GM10248 (cell line): Measurements from ENCODE around the gene TMEM176B.
A peak's percentile ranks its signal among the peaks of the same experiment; 100 is the strongest.

Experiments used
- CTCF ChIA-PET: fragments of 300-600 bp; sonication (Branson Sonifier 250); formaldehyde crosslinking; extraction: SDS; loops from one replicate; lab custom pipeline; 2021; ENCODE audit warnings: antibody characterized with exemption; lab: Yijun Ruan, JAX
- POLR2A ChIA-PET: fragments of 350-650 bp; sonication (Branson Sonifier 250); formaldehyde crosslinking; extraction: SDS; loops from one replicate; lab custom pipeline; 2020; ENCODE audit warnings: antibody characterized with exemption; lab: Yijun Ruan, JAX
- DNase-seq: peaks from one replicate; pipeline ENCODE4 v3.0.0; 2012; ENCODE audit errors: extremely low spot score
- TF ChIP-seq, protein P1 (sequence below): IDR thresholded peaks from 2 replicates; pipeline ENCODE4 v1.5.1; 2012; ENCODE audit warnings: mild to moderate bottlenecking, low read depth; ENCODE audit errors: extremely low read depth, missing control alignments, control extremely low read depth

The TMEM176B gene

DNA sequence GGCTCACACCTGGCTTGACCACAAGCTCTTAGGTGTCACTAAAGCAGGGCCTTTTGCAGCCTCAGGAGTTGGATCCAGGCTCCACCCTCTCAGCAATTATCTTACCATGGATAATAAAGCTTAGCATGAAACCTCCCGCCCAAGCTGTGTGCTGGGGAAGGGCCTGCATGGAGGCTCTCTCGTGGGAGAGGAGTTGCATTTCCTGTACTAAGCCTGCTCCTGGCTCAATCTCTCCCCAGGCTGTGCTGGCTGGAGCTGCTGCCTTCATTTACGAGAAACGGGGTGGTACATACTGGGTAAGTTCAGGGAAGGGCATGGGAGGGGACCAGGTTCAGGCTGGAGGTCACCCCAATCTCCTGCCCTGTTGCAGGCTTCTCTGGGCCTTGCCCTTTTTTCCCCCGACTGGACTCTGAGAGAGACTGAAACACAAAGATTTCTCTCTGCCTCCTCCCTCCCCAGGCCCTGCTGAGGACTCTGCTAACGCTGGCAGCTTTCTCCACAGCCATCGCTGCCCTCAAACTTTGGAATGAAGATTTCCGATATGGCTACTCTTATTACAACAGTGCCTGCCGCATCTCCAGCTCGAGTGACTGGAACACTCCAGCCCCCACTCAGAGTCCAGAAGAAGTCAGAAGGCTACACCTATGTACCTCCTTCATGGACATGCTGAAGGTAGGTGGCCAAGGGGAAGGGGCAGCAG, 3.1 kb upstream of the TMEM176B start:
- TF ChIP-seq, protein P1, sequence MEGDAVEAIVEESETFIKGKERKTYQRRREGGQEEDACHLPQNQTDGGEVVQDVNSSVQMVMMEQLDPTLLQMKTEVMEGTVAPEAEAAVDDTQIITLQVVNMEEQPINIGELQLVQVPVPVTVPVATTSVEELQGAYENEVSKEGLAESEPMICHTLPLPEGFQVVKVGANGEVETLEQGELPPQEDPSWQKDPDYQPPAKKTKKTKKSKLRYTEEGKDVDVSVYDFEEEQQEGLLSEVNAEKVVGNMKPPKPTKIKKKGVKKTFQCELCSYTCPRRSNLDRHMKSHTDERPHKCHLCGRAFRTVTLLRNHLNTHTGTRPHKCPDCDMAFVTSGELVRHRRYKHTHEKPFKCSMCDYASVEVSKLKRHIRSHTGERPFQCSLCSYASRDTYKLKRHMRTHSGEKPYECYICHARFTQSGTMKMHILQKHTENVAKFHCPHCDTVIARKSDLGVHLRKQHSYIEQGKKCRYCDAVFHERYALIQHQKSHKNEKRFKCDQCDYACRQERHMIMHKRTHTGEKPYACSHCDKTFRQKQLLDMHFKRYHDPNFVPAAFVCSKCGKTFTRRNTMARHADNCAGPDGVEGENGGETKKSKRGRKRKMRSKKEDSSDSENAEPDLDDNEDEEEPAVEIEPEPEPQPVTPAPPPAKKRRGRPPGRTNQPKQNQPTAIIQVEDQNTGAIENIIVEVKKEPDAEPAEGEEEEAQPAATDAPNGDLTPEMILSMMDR = no peak
- no peak for DNase-seq
- ChIA-PET POLR2A (no interaction called here), CTCF (interaction anchor here (1.2 kb wide), 1 partner anchor 16 kb away, joined by 5 read pairs; no protein-coding TSS in a partner anchor)

DNA sequence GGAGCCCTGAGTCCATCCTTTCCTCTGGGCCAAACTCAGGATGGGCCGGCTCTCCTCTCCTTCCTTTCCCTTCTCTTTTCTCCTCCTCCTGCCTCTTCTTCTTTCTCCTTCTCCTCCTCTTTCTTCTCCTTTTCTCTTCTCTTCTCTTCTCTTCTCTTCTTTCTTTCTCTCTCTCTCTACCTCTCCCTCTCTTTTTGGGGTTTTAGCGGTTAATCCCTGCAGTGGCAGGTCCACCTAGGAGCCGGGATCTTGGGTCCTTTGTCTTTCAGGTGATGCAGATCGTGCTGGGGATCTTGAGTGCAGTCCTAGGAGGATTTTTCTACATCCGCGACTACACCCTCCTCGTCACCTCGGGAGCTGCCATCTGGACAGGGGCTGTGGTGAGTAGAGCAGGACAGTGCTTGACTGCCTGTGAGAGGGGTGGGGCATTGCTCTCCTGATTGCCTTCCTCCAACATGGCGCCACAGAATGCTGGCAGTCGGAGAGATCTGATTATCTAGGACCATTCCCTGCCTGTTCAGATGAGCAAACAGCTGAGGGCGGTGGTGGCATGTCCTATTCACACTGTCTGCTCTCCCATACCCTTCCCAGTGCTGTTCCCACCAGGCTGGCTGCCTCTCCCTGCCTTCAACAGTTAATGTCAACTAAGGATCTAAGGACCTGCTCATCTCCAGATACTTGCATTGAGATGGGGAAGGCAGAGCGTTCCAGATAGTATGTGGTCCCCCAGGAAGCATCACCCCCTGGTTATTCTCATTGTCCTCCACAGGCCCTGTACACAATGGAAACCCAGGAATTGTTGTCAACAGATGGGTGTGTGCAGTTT, 2.0 kb upstream of the TMEM176B start:
- DNase-seq = no peak
- ChIA-PET POLR2A (no interaction called here), CTCF (no interaction called here)

DNA sequence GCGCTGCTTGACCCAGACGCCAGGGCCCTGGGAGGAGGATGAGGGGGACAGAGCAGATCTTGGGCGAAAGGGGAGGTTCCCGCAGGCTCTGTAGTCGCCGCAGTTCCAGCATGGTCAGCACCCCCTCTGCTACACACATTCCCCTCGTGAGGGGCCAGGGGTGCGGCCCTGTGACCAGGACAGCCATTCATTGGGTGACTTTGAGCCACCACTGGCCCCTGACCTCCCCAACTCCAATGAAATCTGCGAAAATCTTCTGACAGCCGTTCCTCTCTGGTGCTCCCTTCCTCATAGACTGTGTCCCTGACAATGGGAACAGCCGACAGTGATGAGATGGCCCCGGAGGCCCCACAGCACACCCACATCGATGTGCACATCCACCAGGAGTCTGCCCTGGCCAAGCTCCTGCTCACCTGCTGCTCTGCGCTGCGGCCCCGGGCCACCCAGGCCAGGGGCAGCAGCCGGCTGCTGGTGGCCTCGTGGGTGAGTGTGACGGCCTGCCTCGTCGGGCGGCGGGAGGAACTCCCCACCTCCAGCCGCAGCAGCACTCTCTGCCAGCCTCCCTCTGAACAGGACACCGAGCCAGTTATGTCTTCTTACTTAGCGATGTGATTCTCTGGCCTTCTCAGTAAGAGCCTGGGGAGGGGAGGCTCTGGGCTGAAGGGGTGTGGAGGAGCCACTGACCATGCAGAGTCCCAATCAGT, 1.2 kb upstream of the TMEM176B start:
- TF ChIP-seq, protein P1 = no peak
- ChIA-PET CTCF (no interaction called here), POLR2A (no interaction called here)
- no peak for DNase-seq

More for the DNA sequence above, 2.0 kb upstream of the TMEM176B start:
- TF ChIP-seq, protein P1 = no peak

DNA sequence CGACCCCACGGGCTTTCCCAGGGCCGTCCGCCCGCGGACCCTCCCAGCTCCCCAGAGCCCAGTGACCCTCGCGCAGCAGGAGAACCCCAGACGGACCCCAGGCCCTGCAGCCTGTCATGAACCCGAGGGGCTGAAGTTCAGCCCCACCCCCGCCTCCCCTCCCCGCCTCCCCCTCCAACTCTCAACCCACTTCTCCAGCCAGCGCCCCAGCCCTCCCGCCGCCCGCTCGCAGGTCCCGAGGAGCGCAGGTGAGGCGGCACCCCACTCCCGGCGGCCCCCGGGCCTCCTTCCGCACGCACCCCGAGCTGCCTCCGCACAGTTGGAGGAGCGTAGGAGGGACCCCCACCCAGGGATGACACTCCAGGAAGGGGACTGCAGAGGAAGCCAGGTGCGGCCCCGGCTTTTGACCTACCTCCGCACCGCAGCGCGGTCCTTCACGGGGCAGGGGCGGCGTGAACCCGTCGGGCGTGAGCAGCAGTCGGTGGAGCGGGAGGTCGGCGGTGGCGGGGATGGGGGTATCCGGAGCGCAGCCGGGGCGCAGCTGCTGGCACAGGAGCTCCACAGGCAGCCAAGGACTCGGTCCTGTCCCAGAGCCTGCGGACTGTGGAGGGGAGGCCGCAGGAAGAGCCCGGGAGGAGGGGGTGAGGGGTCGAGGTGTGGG, 547 bp upstream of the TMEM176B start, which contains the start of gene TMEM176A:
Gene TMEM176A, plus strand, starts transcription at position 189 of the 661 bp plus-strand sequence. CDS start 782 bp downstream, outside the sequence.
- ChIA-PET POLR2A (no interaction called here), CTCF (interaction anchor here (1.0 kb wide), 1 partner anchor 22 kb away, joined by 6 read pairs; no protein-coding TSS in a partner anchor)
- peak; percentile 27 for DNase-seq

DNA sequence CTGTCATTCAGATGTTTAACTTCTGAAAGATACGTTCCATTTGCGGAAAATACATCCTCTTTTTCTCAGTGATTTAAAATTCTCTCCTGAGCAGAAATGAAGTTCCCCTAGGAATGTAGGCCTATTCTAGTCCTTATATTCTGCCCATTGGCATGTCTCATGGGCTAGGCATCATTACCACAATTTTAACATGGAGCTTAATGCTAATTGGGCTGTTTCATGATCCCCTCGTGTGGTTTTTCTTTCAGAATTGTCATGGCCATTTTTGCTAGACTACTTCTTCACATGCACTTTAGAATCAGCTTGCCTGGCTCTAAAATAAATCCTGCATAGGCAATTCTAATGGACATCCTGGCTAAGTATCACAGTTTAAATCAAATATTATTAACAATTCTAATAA, 1.0 kb downstream of the TMEM176B start:
- TF ChIP-seq, protein P1 = no peak
- DNase-seq = no peak
- ChIA-PET POLR2A (no interaction called here), CTCF (interaction anchor here (0.8 to 1.9 kb wide), 4 partner anchors 10 to 350 kb away, joined by 3 to 5 read pairs (median 3); no protein-coding TSS in a partner anchor)

More for the DNA sequence above, 547 bp upstream of the TMEM176B start, which contains the start of gene TMEM176A:
- TF ChIP-seq, protein P1 = no peak
